ENCODE results near the gene RYR2. TPM values are rescaled to one million over a fixed set of nuclear protein-coding genes. Genes with fewer than 3 reads are reported as not detected.
"Not testable (repeated sequence)": the region's sequence is repeated elsewhere in the genome, so short reads cannot be mapped to it uniquely, and the experiment has no call there.

Gene RYR2
- polyA plus RNA-seq, 1 experiment = not detected

- ChIA-PET CTCF (interaction anchor here (3.8 kb wide), 1 partner anchor 10 kb away, joined by 11 read pairs; no protein-coding TSS in a partner anchor), POLR2A (no interaction called here)
- no peak for DNase-seq (ENCODE audit: low read depth, low spot score)
These were observed 775.3 kb downstream of the RYR2 start for GRCh38 chr1:237817277-237817676.

DNA sequence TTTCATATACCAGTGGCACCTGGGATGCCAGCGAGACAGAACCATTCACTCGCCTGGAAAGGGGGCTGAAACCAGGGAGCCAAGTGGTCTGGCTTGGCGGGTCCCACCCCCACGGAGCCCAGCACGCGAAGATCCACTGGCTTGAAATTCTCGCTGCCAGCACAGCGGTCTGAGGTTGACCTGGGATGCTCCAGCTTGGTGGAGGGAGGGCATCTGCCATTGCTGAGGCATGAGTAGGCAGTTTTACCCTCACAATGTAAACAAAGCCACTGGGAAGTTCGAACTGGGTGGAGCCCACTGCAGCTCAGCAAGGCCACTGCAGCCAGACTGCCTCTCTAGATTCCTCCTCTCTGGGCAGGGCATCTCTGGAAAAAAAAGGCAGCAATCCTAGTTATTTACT, 778.6 kb downstream of the RYR2 start:
- H3K27me3 ChIP-seq (ENCODE audit: control insufficient read depth, insufficient read depth, low read length); POLR2A ChIA-PET; H3K4me3 ChIP-seq (ENCODE audit: low read depth, low read length); H3K27ac ChIP-seq (ENCODE audit: low read depth, low read length); DNase-seq (ENCODE audit: low read depth, low spot score): not testable (repeated sequence)
- CTCF ChIA-PET = interaction anchor here (0.6 kb wide), 1 partner anchor 14 kb away, joined by 6 read pairs; no protein-coding TSS in a partner anchor
- H3K9me3 ChIP-seq (ENCODE audit: control insufficient read depth, insufficient read depth, low read length) = peaks cover 12% of the 10 kb centered on the region

More at GRCh38 chr1:237817277-237817676, 775.3 kb downstream of the RYR2 start:
- Histone ChIP-seq H3K9me3 (ENCODE audit: control insufficient read depth, insufficient read depth, low read length) (peaks cover 12% of the 10 kb centered on the region), H3K27ac (ENCODE audit: low read depth, low read length) (no peak overlapping the region), H3K27me3 (ENCODE audit: control insufficient read depth, insufficient read depth, low read length) (no peaks in the 10 kb centered on the region), H3K4me3 (ENCODE audit: low read depth, low read length) (no peak overlapping the region)
- no peak for TF ChIP-seq CTCF (IDR thresholded peaks at IDR 0.05; ENCODE audit: low read depth, low read length)

DNA sequence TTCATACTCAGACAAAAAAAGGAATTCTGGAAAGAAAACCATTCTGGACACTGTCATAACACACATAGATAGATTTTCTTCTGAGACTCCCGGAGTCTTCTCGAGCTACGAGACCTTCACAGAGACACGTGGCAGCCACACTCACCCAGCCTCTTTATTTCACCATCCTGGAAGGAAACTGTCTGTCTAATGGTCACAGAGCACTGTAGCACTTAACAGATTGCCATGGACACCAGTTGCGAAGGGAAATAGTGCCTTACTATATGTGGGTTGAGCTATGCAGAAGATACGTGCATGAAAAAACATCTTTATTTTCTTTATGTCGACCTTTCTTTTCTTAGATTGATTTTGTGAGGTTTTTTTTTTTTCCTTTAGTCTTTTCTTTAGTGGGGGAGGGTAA, 790.9 kb downstream of the RYR2 start:
- no peak overlapping the region for H3K27ac ChIP-seq (ENCODE audit: low read depth, low read length)

GRCh38 chr1:237834048-237834447, 792.1 kb downstream of the RYR2 start:
- no peak overlapping the region for H3K4me3 ChIP-seq (ENCODE audit: low read depth, low read length)
- no peak overlapping the region for H3K27ac ChIP-seq (ENCODE audit: low read depth, low read length)
- H3K9me3 ChIP-seq (ENCODE audit: control insufficient read depth, insufficient read depth, low read length) = peaks cover 11% of the 10 kb centered on the region
- no peak for TF ChIP-seq CTCF (IDR thresholded peaks at IDR 0.05; ENCODE audit: low read depth, low read length)
- ChIA-PET CTCF (interaction anchor here (1.1 kb wide), 1 partner anchor 27 kb away, joined by 6 read pairs; no protein-coding TSS in a partner anchor), POLR2A (no interaction called here)
- no peaks in the 10 kb centered on the region for H3K27me3 ChIP-seq (ENCODE audit: control insufficient read depth, insufficient read depth, low read length)
- DNase-seq (ENCODE audit: low read depth, low spot score) = no peak

More for the DNA sequence above, 790.9 kb downstream of the RYR2 start:
- ChIA-PET CTCF (no interaction called here), POLR2A (no interaction called here)
- no peak for DNase-seq (ENCODE audit: low read depth, low spot score)
- Histone ChIP-seq H3K4me3 (ENCODE audit: low read depth, low read length) (no peak overlapping the region), H3K9me3 (ENCODE audit: control insufficient read depth, insufficient read depth, low read length) (peaks cover 4% of the 10 kb centered on the region; the same call in 1 of the 2 replicates), H3K27me3 (ENCODE audit: control insufficient read depth, insufficient read depth, low read length) (no peaks in the 10 kb centered on the region)
- no peak for TF ChIP-seq CTCF (IDR thresholded peaks at IDR 0.05; ENCODE audit: low read depth, low read length)

- ChIA-PET POLR2A (no interaction called here), CTCF (interaction anchor here (1.1 kb wide), 1 partner anchor 28 kb away, joined by 6 read pairs; no protein-coding TSS in a partner anchor)
- no peak overlapping the region for H3K4me3 ChIP-seq (ENCODE audit: low read depth, low read length)
- no peak for TF ChIP-seq CTCF (IDR thresholded peaks at IDR 0.05; ENCODE audit: low read depth, low read length)
- no peak for DNase-seq (ENCODE audit: low read depth, low spot score)
- peaks cover 15% of the 10 kb centered on the region for H3K9me3 ChIP-seq (ENCODE audit: control insufficient read depth, insufficient read depth, low read length)
- H3K27ac ChIP-seq (ENCODE audit: low read depth, low read length) = no peak overlapping the region
- H3K27me3 ChIP-seq (ENCODE audit: control insufficient read depth, insufficient read depth, low read length) = no peaks in the 10 kb centered on the region
These were observed 792.5 kb downstream of the RYR2 start for GRCh38 chr1:237834461-237834860.

Measured in AG04450 (cell line).